HuH-7 (cell line): ENCODE results near the gene NAA60.
"Not testable (repeated sequence)": the region's sequence is repeated elsewhere in the genome, so short reads cannot be mapped to it uniquely, and the experiment has no call there.

Experiments
- DNase-seq: peaks from one replicate; pipeline ENCODE4 v3.0.0; 2011; ENCODE audit warnings: low spot score

Gene NAA60

GRCh38 chr16:3465301-3465700, 21.8 kb downstream of the NAA60 start:
- DNase-seq, result no peak

- no peak for DNase-seq
These were observed 22.6 kb downstream of the NAA60 start for GRCh38 chr16:3465911-3466584.

GRCh38 chr16:3467182-3467581, 23.7 kb downstream of the NAA60 start:
- DNase-seq, result no peak

- DNase-seq, result no peak
These were observed 24.4 kb downstream of the NAA60 start for GRCh38 chr16:3467921-3468320.

- DNase-seq, result no peak
These were observed 25.0 kb downstream of the NAA60 start for GRCh38 chr16:3468501-3468900.

GRCh38 chr16:3469736-3470135, 26.3 kb downstream of the NAA60 start:
- DNase-seq, result no peak

- DNase-seq, result no peak
These were observed 27.2 kb downstream of the NAA60 start for GRCh38 chr16:3470723-3471122.

GRCh38 chr16:3471518-3472176, 28.2 kb downstream of the NAA60 start:
- no peak for DNase-seq

- DNase-seq, result no peak
These were observed 29.6 kb downstream of the NAA60 start for GRCh38 chr16:3472878-3473595.

GRCh38 chr16:3473596-3473943, 30.1 kb downstream of the NAA60 start:
- not testable (repeated sequence) for DNase-seq

- DNase-seq, result no peak
These were observed 30.8 kb downstream of the NAA60 start for GRCh38 chr16:3474136-3474779.

GRCh38 chr16:3474870-3475269, 31.4 kb downstream of the NAA60 start:
- not testable (repeated sequence) for DNase-seq

- no peak for DNase-seq
These were observed 32.3 kb downstream of the NAA60 start for GRCh38 chr16:3475604-3476375.

GRCh38 chr16:3476409-3476808, 32.9 kb downstream of the NAA60 start:
- DNase-seq, result no peak

- DNase-seq, result no peak
These were observed 34.9 kb downstream of the NAA60 start for GRCh38 chr16:3478242-3478925.

- no peak for DNase-seq
These were observed 36.3 kb downstream of the NAA60 start for GRCh38 chr16:3479654-3480216.

- DNase-seq, result no peak
These were observed 37.6 kb downstream of the NAA60 start for GRCh38 chr16:3480901-3481695.

- no peak for DNase-seq
These were observed 38.5 kb downstream of the NAA60 start for GRCh38 chr16:3481696-3482658.

- no peak for DNase-seq
These were observed 39.3 kb downstream of the NAA60 start for GRCh38 chr16:3482659-3483241.
